Measurements from ENCODE around the gene SLC25A18. TPM values are rescaled to one million over a fixed set of nuclear protein-coding genes. Genes with fewer than 3 reads are reported as not detected.

Gene SLC25A18
- total and polyA plus RNA-seq, 2 of the 8 experiments (the other 6 are each of a cell fraction or from before 2014, with no cell fraction given): 2.8 to 2.9 TPM

DNA sequence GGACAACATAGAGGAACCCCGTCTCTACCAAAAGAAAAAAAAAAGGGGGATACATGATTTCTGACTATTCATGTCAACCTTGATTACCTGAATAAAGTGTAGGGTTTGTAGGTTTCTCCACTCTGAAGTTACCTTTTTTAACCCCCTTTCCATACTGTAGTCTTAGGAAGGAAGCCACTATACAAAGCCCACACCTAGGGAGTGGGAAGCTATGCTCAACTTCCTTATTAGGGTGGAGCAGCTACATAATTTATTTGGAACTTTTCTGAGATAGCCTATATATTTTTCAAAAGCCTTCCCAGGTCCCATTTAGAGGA is 65.8 kb downstream of the SLC25A18 start:
- Histone ChIP-seq H3K23ac (ENCODE audit: insufficient read length) (no peak overlapping the region), H3K4me2 (ENCODE audit: insufficient read depth in 1 of 2, low read depth in 2 of 2, low read length in 2 of 2) (peak overlapping the region; percentile 73 to 82), H3K9me3 (ENCODE audit: insufficient read depth in 2 of 2, low read depth in 1 of 2, low read length in 1 of 2) (no peaks in the 10 kb centered on the region), H3K79me1 (ENCODE audit: low read depth, low read length) (peaks cover 2% of the 10 kb centered on the region; the same call in 1 of the 2 replicates), H2BK12ac (ENCODE audit: low read depth, low read length) (no peak overlapping the region), H3K14ac (ENCODE audit: insufficient read length) (no peak overlapping the region), H3K4ac (replicated peaks; ENCODE audit: insufficient read length, low read depth, low read length) (no peak overlapping the region), H3K18ac (ENCODE audit: extremely low read depth, low read length) (no peak overlapping the region), H4K8ac (ENCODE audit: extremely low read depth, insufficient read depth, low read length) (peak overlapping the region; percentile 90; the same call in 1 of the 2 replicates), H2BK15ac (ENCODE audit: low read length) (no peak overlapping the region), H4K5ac (ENCODE audit: insufficient read length, low read depth, low read length) (peak overlapping the region; percentile 79), H4K91ac (replicated peaks; ENCODE audit: insufficient read length, low read length) (no peak overlapping the region), H3K27me3 (replicated peaks in 1 of 4; ENCODE audit: control insufficient read depth in 3 of 4, extremely low read depth in 1 of 4, insufficient read depth in 3 of 4, low read length in 3 of 4) (no peaks in the 10 kb centered on the region), H3K79me2 (ENCODE audit: control insufficient read depth in 1 of 2, insufficient read depth in 2 of 2, low read length in 2 of 2) (peaks cover 3 to 34% of the 10 kb centered on the region in 2 experiments; a peak in 3 of 4 replicates), H3K9ac (replicated peaks in 1 of 4; ENCODE audit: extremely low read depth in 1 of 4, low read depth in 3 of 4, low read length in 3 of 4) (peak overlapping the region; percentile 52 to 95 (median 88)), H2AFZ (ENCODE audit: low read length) (no peak overlapping the region), H3K4me1 (replicated peaks in 1 of 4; ENCODE audit: control insufficient read depth in 3 of 4, insufficient read depth in 4 of 4, low read length in 3 of 4) (no peaks in the 10 kb centered on the region), H2BK120ac (replicated peaks; ENCODE audit: low read depth, low read length) (peak overlapping the region; percentile 65), H2BK5ac (ENCODE audit: low read depth, low read length) (peak overlapping the region; percentile 92; the same call in 1 of the 2 replicates), H3K4me3 (ENCODE audit: extremely low read depth in 1 of 4, insufficient read depth in 2 of 4, low read depth in 3 of 4, low read length in 4 of 4) (peak overlapping the region; percentile 88 to 100 (median 94)), H2BK20ac (ENCODE audit: low read length) (no peak overlapping the region), H3K23me2 (ENCODE audit: low read depth, low read length) (peaks cover 4% of the 10 kb centered on the region; the same call in 1 of the 2 replicates), H4K20me1 (replicated peaks in 1 of 2; ENCODE audit: control insufficient read depth in 1 of 2, insufficient read depth in 2 of 2, low read length in 2 of 2) (no peaks in the 10 kb centered on the region), H3K56ac (replicated peaks; ENCODE audit: insufficient read length, low read depth, low read length) (peak overlapping the region; percentile 63), H3K36me3 (ENCODE audit: control insufficient read depth in 2 of 4, insufficient read depth in 4 of 4, low read length in 3 of 4) (no peaks in the 10 kb centered on the region), H3K27ac (ENCODE audit: low read depth, low read length) (peak overlapping the region; percentile 84), H2AK5ac (ENCODE audit: low read depth, low read length) (no peak overlapping the region)
- WGBS, 2 experiments (ENCODE audit: extremely low coverage in 1 of 2, insufficient coverage in 1 of 2, insufficient read length in 1 of 2, insufficient replicate concordance in 2 of 2, low coverage in 1 of 2, low lambda C conversion rate in 2 of 2, missing lambda C conversion rate in 1 of 2): 17% methylated on average over 1 of the region's 1 CpG; no CpG with 5 or more reads in 1 of the 2 experiments
- ChIA-PET CTCF (ENCODE audit: partially characterized antibody) (no interaction called here), POLR2A (ENCODE audit: partially characterized antibody) (interaction anchor here (0.8 to 0.9 kb wide), 3 partner anchors 10 to 92 kb away, joined by 3 to 8 read pairs (median 4); partner anchors contain the start of gene BCL2L13)
- FAIRE-seq (no peak), DNase-seq (ENCODE audit: low read depth in 1 of 2, low spot score in 2 of 2) (no peak)
- TF ChIP-seq EP300 (IDR thresholded peaks at IDR 0.05; ENCODE audit: borderline replicate concordance in 1 of 2, low read depth in 2 of 2, low read length in 2 of 2) (no peak), RNF2 (IDR thresholded peaks at IDR 0.05; ENCODE audit: borderline replicate concordance, low read depth, low read length, missing control alignments, poor library complexity, severe bottlenecking) (no peak), SIRT6 (IDR thresholded peaks at IDR 0.05; ENCODE audit: low read length) (no peak), SP4 (IDR thresholded peaks at IDR 0.05; ENCODE audit: low read length) (no peak), GABPA (IDR thresholded peaks at IDR 0.05; ENCODE audit: borderline replicate concordance, insufficient read depth, low read length) (no peak), POLR2A (IDR thresholded peaks at IDR 0.05; ENCODE audit: control extremely low read depth in 1 of 2, low read depth in 2 of 2, low read length in 2 of 2) (no peak), KDM4A (IDR thresholded peaks at IDR 0.05; ENCODE audit: low read depth, low read length, severe bottlenecking) (no peak), JUN (IDR thresholded peaks at IDR 0.05; ENCODE audit: low read depth, low read length) (no peak), SP1 (IDR thresholded peaks at IDR 0.05; ENCODE audit: low read depth, low read length) (no peak)
- TF ChIP-seq, protein P1, sequence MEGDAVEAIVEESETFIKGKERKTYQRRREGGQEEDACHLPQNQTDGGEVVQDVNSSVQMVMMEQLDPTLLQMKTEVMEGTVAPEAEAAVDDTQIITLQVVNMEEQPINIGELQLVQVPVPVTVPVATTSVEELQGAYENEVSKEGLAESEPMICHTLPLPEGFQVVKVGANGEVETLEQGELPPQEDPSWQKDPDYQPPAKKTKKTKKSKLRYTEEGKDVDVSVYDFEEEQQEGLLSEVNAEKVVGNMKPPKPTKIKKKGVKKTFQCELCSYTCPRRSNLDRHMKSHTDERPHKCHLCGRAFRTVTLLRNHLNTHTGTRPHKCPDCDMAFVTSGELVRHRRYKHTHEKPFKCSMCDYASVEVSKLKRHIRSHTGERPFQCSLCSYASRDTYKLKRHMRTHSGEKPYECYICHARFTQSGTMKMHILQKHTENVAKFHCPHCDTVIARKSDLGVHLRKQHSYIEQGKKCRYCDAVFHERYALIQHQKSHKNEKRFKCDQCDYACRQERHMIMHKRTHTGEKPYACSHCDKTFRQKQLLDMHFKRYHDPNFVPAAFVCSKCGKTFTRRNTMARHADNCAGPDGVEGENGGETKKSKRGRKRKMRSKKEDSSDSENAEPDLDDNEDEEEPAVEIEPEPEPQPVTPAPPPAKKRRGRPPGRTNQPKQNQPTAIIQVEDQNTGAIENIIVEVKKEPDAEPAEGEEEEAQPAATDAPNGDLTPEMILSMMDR (IDR thresholded peaks at IDR 0.05; ENCODE audit: control extremely low read depth in 1 of 3, insufficient read depth in 1 of 3, low read depth in 1 of 3, low read length in 3 of 3): no peak
- TF ChIP-seq, protein P2, sequence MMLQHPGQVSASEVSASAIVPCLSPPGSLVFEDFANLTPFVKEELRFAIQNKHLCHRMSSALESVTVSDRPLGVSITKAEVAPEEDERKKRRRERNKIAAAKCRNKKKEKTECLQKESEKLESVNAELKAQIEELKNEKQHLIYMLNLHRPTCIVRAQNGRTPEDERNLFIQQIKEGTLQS (IDR thresholded peaks at IDR 0.05; ENCODE audit: insufficient read depth, low read depth, low read length): no peak
